NCI-H128 (cell line): ENCODE measurements around the gene NAALADL1.
"Not testable (repeated sequence)": the region's sequence is repeated elsewhere in the genome, so short reads cannot be mapped to it uniquely, and the experiment has no call there.

Source experiments
- DNase-seq: peaks from one replicate; lab custom pipeline; 2025; ENCODE audit not compliant: unreplicated experiment; lab: John Stamatoyannopoulos, UW

Gene NAALADL1

GRCh38 chr11:65055538-65055937, 2.8 kb downstream of the NAALADL1 start:
- no peak for DNase-seq

DNA sequence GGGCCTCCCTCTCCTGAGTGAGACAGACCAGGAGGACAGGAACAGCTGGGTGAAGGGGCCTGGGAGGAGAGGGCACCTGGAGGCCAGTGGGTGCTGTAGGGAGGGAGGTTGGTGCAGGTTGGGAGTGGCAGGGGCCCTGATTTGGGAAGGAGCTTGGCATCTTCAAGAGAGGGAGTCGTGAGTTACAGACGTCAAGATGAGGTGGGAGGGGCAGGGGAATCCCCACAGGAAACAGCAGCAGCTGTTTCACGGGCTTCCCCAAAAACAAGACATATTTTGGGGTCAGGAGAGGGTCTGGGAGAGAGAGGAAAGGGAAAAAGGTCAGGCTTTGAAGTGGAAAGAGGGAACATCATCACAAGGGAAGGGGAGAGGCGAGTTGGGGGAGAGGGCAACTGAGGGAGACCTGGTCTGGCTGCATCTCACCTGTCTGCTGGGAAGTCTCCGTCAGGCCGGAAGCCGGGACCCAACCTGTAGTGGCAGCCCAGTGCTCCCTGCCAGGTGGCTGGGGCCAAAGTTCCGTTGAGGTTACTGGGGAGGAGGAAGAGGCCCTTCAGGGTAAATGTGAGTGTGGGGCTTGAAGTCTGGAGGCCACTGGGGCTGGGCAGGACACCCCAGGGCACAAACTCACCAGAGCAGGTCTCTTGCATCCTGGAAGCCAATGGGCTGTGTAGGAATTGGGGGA, 4.4 kb downstream of the NAALADL1 start:
- no peak for DNase-seq

GRCh38 chr11:65051398-65051858, 6.9 kb downstream of the NAALADL1 start:
- DNase-seq, result no peak

- DNase-seq, result no peak
These were observed 10.6 kb downstream of the NAALADL1 start for GRCh38 chr11:65047581-65048422.

DNA sequence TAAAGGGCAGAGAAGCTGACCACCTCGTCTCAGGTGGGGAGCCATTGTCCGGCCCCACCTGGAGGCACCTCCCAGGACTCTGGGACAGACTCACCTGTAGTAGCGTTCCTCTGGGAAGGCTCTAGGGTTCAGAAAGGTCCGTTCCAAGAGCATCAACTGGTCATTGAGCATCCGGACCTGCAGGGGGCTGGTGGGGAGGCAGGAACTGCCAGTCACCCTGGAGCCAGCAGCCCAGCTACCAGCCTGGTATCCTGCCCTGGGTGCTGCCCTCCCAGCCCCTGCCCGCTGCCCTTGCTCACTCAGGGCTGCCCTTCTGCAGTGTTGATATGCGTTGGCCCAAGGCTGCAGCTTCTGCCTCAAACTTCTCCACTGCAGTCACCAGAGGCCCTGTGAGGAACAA, 12.6 kb downstream of the NAALADL1 start:
- no peak for DNase-seq

DNA sequence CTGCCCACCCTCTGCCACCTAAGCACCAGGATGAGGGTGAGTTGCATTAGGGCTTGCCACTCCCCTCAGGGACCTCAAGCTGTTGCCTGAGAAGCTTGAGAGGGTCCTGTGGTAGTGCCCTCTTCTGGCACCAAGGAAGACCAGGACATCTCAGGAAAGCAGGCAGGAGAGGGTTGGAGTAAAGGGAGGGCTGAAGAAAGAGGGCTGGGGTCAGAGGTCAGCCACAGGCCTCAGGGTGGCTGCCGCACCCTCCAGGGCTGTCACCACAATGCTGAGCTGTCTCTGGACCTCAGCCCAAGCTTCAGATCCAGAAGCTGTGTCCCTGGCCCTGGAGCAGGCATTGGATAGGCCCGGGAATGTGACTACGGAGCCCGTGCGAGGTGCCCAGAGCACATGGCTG, 13.3 kb downstream of the NAALADL1 start:
- DNase-seq, result no peak

- DNase-seq, result no peak
These were observed 14.4 kb downstream of the NAALADL1 start for GRCh38 chr11:65043881-65044501.

GRCh38 chr11:65042891-65043290, 15.5 kb downstream of the NAALADL1 start:
- no peak for DNase-seq

DNA sequence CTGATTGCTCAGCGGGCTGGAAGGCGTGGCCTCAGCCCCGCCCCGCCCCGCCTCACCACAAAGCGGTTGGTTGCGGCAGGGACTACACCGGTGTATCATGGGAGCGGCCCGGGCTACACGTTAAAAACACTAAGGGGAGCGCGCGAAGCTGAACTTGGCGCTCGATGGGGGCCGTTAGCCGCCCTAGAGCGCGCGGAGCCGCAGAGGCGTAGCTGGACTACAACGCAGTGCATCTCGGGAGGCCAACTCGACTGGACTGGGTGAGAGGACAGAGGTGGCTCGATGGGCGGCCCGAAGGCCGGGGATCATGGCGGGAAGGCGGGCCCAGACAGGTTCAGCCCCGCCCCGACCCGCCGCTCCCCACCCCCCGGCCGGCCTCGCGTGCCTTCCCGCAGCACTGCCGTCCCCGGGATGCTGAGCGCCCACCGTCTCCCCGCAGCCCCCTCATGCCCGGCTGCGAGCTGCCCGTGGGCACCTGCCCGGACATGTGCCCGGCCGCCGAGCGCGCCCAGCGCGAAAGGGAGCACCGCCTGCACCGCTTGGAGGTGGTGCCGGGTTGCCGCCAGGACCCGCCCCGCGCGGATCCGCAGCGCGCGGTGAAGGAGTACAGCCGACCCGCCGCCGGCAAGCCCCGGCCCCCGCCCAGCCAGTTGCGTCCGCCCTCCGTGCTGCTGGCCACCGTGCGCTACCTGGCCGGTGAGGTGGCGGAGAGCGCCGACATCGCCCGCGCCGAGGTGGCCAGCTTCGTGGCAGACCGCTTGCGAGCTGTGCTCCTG, 17.3 kb downstream of the NAALADL1 start, which contains the start of gene SAC3D1:
TSS of gene SAC3D1 (plus strand) at position 364 of the 776 bp plus-strand sequence. CDS start at position 447, 83 bp downstream.
- peak; percentile 97 for DNase-seq

GRCh38 chr11:65040520-65040846, 17.9 kb downstream of the NAALADL1 start:
- no peak for DNase-seq

DNA sequence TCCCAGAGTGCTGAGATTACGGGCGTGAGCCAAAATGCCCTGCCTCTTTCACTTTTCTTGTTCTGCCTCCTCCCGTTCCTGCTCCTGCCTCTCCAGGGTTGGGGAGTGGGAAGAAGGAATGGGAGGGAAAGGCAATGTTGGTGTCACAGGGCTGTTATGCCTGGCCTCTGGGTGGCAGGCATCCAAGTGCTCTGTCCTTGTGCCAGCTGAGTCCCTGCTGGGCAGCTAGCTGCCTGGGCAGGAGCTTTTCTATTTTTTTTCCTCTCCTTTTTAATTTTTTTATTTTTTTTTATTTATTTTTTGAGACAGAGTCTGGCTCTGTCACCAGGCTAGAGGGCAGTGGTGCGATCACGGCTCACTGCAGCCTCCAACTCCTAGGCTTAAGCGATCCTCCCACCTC, 21.4 kb downstream of the NAALADL1 start:
- no peak for DNase-seq

GRCh38 chr11:65035579-65035978, 22.8 kb downstream of the NAALADL1 start:
- no peak for DNase-seq

DNA sequence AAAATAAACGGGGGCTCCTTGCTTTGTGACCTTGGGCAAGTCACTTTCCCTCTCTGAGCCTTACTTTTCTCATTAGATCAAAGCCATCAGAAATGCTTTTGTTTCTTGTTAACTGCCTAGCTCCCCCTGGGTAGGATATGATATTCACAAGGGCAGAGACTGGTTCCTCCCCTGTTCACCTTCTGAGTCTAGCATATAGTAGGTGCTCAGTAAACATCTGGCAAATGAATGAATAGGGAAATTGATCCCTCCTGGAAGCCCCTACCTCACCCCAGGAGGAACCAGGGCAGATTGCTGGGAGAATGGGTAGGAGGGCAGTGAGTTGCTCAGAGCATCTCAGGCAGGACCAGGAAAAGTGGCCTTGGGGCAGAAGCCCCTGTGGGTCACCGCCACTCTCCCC, 23.9 kb downstream of the NAALADL1 start:
- no peak for DNase-seq

DNA sequence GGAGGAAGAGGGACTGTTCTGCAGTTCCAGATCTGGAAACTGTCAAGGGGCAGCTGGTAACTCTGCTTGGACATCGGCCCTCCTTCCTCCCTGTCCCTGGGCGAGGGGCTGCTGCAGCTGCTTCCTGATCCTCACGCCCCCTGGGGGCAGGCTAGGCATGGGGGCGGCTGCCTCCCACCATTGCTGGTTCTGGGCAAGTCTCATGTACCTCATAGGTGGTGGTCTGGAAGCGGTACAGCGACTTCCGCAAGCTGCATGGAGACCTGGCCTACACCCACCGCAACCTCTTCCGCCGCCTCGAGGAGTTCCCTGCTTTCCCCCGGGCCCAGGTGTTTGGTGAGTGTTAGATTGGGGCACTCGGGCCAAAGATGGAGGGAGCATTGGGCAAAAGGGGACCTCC, 26.1 kb downstream of the NAALADL1 start:
- DNase-seq, result no peak

GRCh38 chr11:65027213-65028067, 30.9 kb downstream of the NAALADL1 start, which contains the start of gene SNX15:
Gene SNX15 (plus strand): TSS chr11:65027439. CDS start chr11:65027538, 99 bp downstream.
- peak; percentile 87 for DNase-seq

- DNase-seq, result no peak
These were observed 31.5 kb downstream of the NAALADL1 start for GRCh38 chr11:65026810-65027209.

DNA sequence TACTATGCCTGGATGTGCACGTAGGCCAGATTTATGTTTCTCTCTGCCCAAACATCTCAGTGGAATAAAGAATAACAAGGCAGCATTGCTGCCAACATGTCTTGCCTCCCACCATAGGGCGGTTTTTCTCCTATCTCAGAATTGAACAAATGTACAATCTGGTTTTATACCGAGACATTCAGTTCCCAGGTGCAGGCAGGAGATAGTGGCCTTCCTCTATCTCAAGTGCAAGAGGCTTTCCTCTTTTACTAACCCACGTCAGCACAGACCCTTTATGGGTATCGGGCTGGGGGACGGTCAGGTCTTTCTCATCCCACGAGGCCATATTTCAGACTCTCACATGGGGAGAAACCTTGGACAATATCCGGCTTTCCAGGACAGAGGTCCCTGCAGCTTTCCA, 34.9 kb downstream of the NAALADL1 start:
- not testable (repeated sequence) for DNase-seq

GRCh38 chr11:65021509-65021908, 36.8 kb downstream of the NAALADL1 start:
- DNase-seq, result no peak

GRCh38 chr11:65021003-65021402, 37.4 kb downstream of the NAALADL1 start:
- DNase-seq, result no peak

- DNase-seq, result no peak
These were observed 38.5 kb downstream of the NAALADL1 start for GRCh38 chr11:65019824-65020223.
